Neutrophil (primary cell): ENCODE measurements around the gene TRMT10C.

Experiments used
- H3K27ac ChIP-seq: fragments of 200-600 bp; sonication (generic); 2 replicates; pipeline ENCODE4 v1.5.1; 2016; ENCODE audit warnings: mild to moderate bottlenecking, moderate library complexity
- H3K27me3 ChIP-seq: fragments of 200-600 bp; sonication (generic); 2 replicates; pipeline ENCODE4 v1.6.0; 2016; ENCODE audit warnings: mild to moderate bottlenecking
- H3K36me3 ChIP-seq: fragments of 200-600 bp; sonication (generic); 2 replicates; pipeline ENCODE4 v1.5.1; 2017
- H3K4me1 ChIP-seq, 2 experiments: fragments of 200-600 bp in 1 of 2; sonication (generic) in 1 of 2; 1 replicate in 1 of 2; 2 replicates in 1 of 2; pipeline versions ENCODE4 v1.5.1 to v1.6.1; 2013 to 2016; ENCODE audit warnings: low read depth in 1 of 2, low read length in 1 of 2, mild to moderate bottlenecking in 1 of 2, moderate library complexity in 1 of 2; ENCODE audit not compliant: control insufficient read depth in 1 of 2, insufficient read depth in 1 of 2
- H3K4me3 ChIP-seq, 2 experiments: fragments of 200-600 bp in 1 of 2; sonication (generic) in 1 of 2; 1 replicate in 1 of 2; 2 replicates in 1 of 2; pipeline ENCODE4 v1.5.1; 2013 to 2016; ENCODE audit warnings: low read depth in 1 of 2, low read length in 1 of 2, mild to moderate bottlenecking in 1 of 2, moderate library complexity in 1 of 2
- H3K9me3 ChIP-seq: fragments of 200-600 bp; sonication (generic); 2 replicates; pipeline ENCODE4 v1.5.1; 2016
- TF ChIP-seq, protein P1 (sequence below): fragments of 200-600 bp; sonication (generic); IDR thresholded peaks from 2 replicates; pipeline ENCODE4 v1.5.1; 2016; ENCODE audit warnings: antibody characterized with exemption

Gene TRMT10C

DNA sequence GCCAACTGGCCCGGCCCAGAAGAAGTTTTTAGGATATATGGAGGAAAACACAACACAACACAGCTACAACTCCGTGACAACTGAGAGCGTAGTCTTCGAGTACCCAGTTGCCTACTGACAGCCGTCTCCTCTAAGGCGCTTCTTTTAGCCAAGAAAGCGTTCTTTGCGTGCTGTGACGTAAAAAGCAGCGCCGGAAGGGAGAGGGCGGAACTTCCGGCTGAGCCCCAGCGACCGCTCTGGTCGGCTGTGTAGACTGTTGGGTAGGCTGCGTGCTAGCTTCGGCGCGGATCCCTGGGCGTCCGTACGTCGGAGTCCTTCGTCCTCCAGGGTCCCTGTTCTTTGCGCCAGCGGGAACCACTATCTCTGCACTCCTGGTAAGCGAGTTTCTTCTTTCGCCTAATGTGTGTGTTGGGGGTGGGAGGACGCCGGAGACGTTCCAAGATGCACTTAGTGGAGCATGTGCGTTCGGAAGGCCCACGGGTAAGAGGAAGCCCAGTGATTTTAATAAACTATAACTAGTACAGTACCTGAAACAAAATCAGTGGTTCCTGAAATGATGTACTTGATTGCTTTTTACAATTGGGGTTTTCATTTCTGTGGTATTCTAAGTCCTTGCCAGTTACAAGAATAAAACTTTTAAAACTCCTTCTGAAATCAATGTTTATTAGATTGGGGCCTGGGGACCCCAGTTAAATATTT lies at the start of gene TRMT10C:
Gene TRMT10C, plus strand, starts transcription at position 239 of the 699 bp plus-strand sequence. CDS start 2,914 bp downstream, outside the sequence.
- H3K9me3 ChIP-seq = no peaks in the 10 kb centered on the region
- TF ChIP-seq, protein P1, sequence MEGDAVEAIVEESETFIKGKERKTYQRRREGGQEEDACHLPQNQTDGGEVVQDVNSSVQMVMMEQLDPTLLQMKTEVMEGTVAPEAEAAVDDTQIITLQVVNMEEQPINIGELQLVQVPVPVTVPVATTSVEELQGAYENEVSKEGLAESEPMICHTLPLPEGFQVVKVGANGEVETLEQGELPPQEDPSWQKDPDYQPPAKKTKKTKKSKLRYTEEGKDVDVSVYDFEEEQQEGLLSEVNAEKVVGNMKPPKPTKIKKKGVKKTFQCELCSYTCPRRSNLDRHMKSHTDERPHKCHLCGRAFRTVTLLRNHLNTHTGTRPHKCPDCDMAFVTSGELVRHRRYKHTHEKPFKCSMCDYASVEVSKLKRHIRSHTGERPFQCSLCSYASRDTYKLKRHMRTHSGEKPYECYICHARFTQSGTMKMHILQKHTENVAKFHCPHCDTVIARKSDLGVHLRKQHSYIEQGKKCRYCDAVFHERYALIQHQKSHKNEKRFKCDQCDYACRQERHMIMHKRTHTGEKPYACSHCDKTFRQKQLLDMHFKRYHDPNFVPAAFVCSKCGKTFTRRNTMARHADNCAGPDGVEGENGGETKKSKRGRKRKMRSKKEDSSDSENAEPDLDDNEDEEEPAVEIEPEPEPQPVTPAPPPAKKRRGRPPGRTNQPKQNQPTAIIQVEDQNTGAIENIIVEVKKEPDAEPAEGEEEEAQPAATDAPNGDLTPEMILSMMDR = no peak
- peak within 1 kb of the TSS; percentile 87 for H3K27ac ChIP-seq
- peaks cover 11% of the 10 kb centered on the region in 2 experiments for H3K4me1 ChIP-seq
- H3K27me3 ChIP-seq = peaks cover 43% of the 10 kb centered on the region
- peak within 1 kb of the TSS; percentile 80 to 86 for H3K4me3 ChIP-seq
- peaks cover 13% of the 10 kb centered on the region for H3K36me3 ChIP-seq

DNA sequence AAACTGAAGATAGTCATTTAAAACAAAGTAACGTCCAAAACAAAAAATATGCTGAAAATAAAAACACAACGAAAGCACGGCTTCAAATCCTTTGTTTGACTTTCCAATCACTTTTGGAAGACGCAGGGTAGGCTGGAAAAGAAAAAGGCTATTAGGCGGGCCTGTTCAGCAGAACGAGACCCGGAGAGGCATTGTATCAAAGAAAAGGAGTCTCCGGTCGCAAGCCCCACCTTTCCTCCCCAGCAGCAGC lies 49.3 kb upstream of the TRMT10C start:
- peaks cover 9% of the 10 kb centered on the region for H3K27me3 ChIP-seq
- TF ChIP-seq, protein P1 = no peak
- peak overlapping the region; percentile 89 for H3K27ac ChIP-seq
- H3K4me3 ChIP-seq = peak overlapping the region; percentile 72 to 74
- H3K4me1 ChIP-seq = peaks cover 11 to 15% of the 10 kb centered on the region in 2 experiments
- no peaks in the 10 kb centered on the region for H3K36me3 ChIP-seq
- H3K9me3 ChIP-seq = no peaks in the 10 kb centered on the region

DNA sequence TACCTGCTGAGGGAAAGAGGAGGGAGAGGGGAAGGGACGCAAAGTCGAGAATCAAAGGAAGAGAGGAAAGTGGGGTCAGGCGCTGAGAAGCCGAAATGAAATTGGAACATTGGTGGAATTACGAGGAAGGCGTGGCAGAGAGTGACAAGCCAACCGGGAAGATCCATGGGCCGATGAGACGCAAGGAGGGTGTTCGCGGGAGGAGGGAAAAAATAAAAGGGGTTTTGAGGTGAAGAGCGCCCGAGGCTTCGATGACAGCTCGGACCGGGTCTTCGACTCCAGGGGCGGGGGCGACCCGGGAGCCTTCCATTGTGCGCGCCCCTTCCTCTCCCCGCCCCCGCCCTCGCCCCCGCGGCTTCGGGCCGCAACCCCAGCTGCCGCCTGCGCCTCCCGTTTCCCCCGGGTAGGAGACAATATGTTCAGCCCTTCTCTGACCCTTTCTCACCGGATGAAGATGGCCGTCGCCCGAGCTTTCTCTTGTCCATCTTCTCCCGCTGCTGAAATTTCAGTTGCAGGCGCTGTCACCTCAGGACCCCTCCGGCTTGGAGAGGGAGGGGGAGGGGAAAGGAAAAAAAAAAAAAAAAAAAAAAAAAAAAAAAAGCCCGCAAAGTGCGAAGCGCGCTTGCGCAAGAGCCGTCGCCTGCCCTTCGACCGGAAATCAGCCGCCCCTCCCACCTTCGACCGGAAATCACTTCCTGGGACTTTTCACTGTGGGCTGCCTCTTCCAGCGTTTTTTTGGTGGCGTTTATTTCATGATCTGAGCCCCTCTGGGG lies 48.8 kb upstream of the TRMT10C start, which contains the start of gene SENP7:
Gene SENP7, minus strand, starts transcription at position 567 of the 773 bp plus-strand sequence. Its CDS starts 82 bp downstream, at position 485.
- H3K9me3 ChIP-seq = no peaks in the 10 kb centered on the region
- H3K36me3 ChIP-seq = no peaks in the 10 kb centered on the region
- TF ChIP-seq, protein P1 = no peak
- H3K27me3 ChIP-seq = peaks cover 10% of the 10 kb centered on the region
- peak within 1 kb of the TSS; percentile 72 to 74 for H3K4me3 ChIP-seq
- H3K27ac ChIP-seq = peak within 1 kb of the TSS; percentile 89
- peaks cover 11 to 15% of the 10 kb centered on the region in 2 experiments for H3K4me1 ChIP-seq

DNA sequence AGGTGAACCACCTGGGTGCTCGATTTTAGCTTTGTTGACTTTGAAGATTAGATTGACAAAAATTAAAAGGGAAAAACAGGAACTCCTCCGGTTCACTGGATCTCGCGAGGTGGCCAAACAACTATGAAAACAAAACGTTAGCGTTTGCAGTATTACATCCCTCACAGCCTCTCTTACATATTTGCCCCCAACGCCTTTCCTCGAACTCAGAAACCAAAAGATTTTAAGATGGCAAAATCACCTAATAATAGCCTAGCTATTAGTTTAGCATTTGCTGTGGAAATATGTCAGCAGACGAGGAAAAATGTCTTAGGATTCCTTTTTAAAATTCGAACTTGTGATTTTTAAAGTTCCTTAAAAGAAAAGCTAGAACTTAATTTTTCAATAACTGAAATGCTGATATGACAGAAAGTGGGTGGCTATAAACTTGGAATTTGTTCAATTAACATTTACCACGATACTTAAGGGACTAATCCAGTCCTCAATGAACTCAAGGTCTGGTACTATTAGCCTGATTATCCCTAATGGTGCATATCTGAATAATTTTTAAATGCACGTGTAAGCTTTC lies 48.2 kb upstream of the TRMT10C start:
- Histone ChIP-seq H3K9me3 (no peaks in the 10 kb centered on the region), H3K27me3 (peaks cover 16% of the 10 kb centered on the region), H3K4me1 (peaks cover 11 to 15% of the 10 kb centered on the region in 2 experiments), H3K36me3 (no peaks in the 10 kb centered on the region), H3K27ac (peak overlapping the region; percentile 89), H3K4me3 (peak overlapping the region; percentile 72 to 74)
- TF ChIP-seq, protein P1 = no peak

DNA sequence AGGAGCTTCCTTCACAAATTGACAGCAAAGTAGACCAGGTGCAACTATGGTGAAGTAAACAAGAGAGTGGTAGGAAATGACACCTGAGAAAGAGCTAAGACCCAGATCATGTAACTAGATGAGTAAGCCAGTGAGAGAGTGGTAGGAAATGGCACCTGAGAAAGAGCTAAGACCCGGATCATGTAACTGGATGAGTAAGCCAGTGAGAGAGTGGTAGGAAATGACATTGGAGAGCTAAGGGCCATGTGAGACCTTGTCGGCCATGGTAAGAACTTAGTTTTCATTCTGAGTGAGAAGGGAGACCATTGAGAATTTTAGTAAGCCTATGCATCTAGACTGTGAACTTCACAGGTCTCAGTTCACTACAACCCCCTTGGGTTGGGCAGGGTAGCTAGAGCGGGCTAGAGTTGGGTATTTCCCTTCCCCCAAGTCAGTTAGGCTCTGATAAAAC lies 43.2 kb upstream of the TRMT10C start:
- TF ChIP-seq, protein P1 = no peak
- Histone ChIP-seq H3K27ac (no peak overlapping the region), H3K4me3 (no peak overlapping the region), H3K4me1 (peaks cover 6 to 7% of the 10 kb centered on the region in 2 experiments), H3K36me3 (no peaks in the 10 kb centered on the region), H3K9me3 (no peaks in the 10 kb centered on the region), H3K27me3 (peaks cover 16% of the 10 kb centered on the region)
